ENCODE results near the gene HM13.
A peak's percentile ranks its signal among the peaks of the same experiment; 100 is the strongest.
"Not testable (repeated sequence)": the region's sequence is repeated elsewhere in the genome, so short reads cannot be mapped to it uniquely, and the experiment has no call there.

HM13 gene, protein sequence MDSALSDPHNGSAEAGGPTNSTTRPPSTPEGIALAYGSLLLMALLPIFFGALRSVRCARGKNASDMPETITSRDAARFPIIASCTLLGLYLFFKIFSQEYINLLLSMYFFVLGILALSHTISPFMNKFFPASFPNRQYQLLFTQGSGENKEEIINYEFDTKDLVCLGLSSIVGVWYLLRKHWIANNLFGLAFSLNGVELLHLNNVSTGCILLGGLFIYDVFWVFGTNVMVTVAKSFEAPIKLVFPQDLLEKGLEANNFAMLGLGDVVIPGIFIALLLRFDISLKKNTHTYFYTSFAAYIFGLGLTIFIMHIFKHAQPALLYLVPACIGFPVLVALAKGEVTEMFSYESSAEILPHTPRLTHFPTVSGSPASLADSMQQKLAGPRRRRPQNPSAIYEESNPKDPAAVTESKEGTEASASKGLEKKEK

DNA sequence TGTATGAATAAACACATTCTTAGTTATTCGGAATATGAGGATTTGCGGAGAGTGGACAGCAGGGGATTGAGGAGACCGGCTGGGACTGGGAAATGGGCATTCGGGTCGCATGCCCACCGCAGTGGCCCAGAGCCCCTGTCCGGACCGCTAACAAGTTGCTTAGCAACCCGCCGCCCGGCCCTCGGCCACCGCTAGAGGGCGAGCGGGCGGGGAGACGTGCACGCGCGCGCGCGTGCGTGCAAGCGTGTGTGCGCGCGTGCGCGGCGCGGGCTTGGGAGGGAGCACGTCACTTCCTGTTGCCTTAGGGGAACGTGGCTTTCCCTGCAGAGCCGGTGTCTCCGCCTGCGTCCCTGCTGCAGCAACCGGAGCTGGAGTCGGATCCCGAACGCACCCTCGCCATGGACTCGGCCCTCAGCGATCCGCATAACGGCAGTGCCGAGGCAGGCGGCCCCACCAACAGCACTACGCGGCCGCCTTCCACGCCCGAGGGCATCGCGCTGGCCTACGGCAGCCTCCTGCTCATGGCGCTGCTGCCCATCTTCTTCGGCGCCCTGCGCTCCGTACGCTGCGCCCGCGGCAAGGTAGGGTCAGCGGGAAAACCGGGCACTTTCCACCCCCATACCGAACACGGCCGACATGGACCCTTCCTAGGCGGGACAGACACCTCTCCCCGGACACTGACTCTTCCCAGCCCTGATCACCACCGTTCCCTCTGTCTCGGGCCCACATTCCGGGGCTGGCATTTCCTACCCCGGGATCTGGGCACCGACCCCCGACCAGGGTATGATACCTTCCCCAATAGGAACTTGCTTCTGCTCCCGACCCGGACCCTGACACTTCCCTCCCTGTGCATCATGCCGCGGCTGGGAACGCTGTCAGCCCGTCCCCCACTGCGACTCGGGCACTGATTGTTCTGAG, at the start of gene HM13:
Gene HM13 (plus strand): TSS at position 289 of the 918 bp plus-strand sequence. CDS start 110 bp downstream, at position 399.
- DNase-seq (ENCODE audit: insufficient read length, low spot score) (peak; percentile 89), FAIRE-seq (peak; percentile 75)

DNA sequence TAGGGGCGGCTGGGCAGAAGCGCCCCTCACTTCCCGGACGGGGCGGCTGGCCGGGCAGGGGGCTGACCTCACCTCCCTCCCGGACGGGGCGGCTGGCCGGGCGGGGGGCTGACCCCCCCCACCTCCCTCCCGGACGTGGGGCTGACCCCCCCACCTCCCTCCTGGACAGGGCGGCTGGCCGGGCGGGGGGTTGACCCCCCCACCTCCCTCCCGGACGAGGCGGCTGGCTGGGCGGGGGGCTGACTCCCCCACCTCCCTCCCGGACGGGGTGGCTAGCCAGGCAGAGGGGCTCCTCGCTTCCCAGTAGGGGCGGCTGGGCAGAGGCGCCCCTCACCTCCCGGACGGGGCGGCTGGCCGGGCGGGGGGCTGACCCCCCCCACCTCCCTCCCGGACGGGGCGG, 43.3 kb upstream of the HM13 start:
- not testable (repeated sequence) for FAIRE-seq; DNase-seq (ENCODE audit: insufficient read length, low spot score)

- FAIRE-seq (no peak), DNase-seq (ENCODE audit: insufficient read length, low spot score) (no peak)
Measured at GRCh38 chr20:31472395-31473330, 41.6 kb upstream of the HM13 start.

GRCh38 chr20:31473331-31474096, 40.7 kb upstream of the HM13 start:
- no peak for DNase-seq (ENCODE audit: insufficient read length, low spot score)
- no peak for FAIRE-seq

GRCh38 chr20:31474097-31474436, 40.2 kb upstream of the HM13 start:
- DNase-seq (ENCODE audit: insufficient read length, low spot score) = no peak
- peak; percentile 68 for FAIRE-seq

DNA sequence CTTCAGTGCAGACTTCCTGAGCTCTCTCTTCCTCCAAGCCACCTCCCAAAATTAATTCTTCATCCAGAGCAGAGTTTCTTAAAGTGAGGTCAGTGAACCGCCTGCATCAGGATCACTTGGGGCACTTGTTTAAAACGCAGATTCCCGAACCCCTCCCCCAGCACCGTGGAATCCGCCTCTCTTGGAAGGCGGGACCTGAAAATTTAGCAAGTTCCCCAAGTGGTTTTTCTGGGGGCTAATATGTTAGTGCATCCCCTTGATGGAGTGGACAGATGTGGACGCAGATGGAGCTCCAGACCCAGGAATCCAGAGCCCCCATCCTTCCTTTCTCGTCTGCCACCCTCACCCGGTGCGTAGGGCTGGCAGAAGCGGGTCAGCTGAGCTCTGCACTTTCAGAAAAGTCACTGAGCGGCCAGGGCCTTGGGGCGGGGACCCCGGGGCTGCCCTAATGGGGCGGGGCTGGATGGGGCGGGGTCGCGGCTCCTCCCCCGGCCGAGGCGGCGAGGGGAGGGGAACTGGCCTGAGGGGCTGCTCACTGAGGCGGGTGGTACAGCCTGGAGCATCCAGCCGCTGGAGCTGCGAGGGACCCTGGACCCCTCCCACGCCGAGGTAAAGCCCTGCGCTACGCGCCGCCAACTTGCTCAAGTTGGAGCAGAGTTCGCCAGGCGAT, 39.3 kb upstream of the HM13 start, which contains the start of the genes DEFB124 and REM1:
Gene DEFB124 (minus strand): TSS at position 370 of the 670 bp plus-strand sequence. CDS start 2,114 bp downstream, outside the sequence.
Gene REM1 (plus strand): TSS at position 531 of the 670 bp plus-strand sequence. CDS start 1,158 bp downstream, outside the sequence.
- DNase-seq (ENCODE audit: insufficient read length, low spot score) (no peak), FAIRE-seq (no peak)

DNA sequence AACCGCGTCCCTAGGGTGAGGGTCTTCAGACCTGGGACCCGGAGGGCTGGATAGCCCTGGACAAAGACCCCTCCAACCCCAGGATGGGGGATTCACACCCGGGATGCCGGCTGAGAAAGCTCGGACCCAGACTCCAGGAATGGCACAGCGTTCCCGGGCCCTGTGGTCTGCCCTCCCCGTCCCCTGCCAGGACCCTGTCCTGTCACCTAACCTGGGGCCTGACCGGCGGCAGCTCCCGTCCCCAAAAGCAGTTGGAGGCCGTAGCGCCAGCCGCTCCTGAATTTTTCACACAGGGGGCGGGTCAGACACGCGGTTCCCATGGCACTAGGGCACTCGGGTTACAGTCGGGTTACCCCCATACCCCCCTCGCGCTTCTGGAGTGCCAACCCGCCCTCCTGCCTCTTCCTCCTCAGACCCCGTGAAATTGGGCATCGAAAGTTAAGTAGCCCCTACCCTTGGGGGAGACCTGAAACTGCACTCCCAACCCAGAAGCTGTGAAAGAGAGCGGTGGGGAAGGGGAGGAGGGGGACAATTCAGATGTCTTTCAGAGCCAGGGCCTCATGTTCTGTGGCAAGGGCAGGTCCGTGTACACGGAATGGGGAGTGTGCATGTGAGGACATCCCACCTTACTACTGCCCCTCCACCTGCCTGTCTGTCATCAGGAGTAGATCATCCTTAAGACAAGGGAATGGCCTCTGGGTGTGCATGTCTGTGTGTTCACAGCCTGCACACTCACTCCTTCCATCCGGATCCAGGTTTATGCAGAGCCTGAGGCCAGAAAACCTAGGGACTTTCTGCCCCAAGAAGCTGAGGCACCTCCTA, 38.6 kb upstream of the HM13 start:
- no peak for DNase-seq (ENCODE audit: insufficient read length, low spot score)
- no peak for FAIRE-seq

DNA sequence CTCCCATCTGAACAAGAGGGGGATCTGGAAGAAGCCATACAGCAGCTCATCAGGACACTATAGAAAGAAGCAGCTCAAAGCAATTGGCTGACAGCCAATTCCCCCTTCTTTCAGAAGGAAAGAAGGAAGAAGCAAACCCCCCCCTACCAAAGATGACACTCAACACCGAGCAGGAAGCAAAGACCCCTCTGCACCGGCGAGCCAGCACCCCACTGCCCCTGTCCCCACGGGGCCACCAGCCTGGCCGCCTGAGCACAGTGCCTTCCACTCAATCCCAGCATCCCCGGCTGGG, 38.0 kb upstream of the HM13 start:
- no peak for DNase-seq (ENCODE audit: insufficient read length, low spot score)

GRCh38 chr20:31476643-31477215, 37.5 kb upstream of the HM13 start:
- DNase-seq (ENCODE audit: insufficient read length, low spot score) (no peak), FAIRE-seq (no peak)

More for the DNA sequence above, 38.0 kb upstream of the HM13 start:
- no peak for FAIRE-seq

- DNase-seq (ENCODE audit: insufficient read length, low spot score) (no peak), FAIRE-seq (no peak)
Measured at GRCh38 chr20:31484001-31484400, 30.2 kb upstream of the HM13 start.

- FAIRE-seq = no peak
- no peak for DNase-seq (ENCODE audit: insufficient read length, low spot score)
Measured at GRCh38 chr20:31485450-31486339, 28.5 kb upstream of the HM13 start.

DNA sequence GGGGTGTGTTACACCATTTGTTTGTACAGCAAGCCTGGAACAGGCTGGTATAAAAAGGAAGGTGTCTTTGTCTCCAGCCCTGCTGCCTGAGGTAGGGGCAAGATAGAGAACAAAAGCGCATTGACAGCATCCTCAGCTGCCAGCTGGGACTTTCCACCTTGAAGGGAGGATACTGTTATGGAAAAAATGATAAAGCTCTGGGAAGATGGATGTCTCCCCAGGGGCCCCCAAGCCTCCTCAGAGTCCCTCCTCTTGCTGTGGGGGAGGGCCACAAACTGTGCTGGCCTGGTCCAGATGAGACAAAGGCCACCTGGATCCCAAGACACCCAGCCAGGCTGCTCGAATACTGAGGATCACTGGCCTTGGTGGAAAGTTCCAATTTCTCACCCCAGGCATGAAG, 26.1 kb upstream of the HM13 start:
- DNase-seq (ENCODE audit: insufficient read length, low spot score) = no peak
- no peak for FAIRE-seq

DNA sequence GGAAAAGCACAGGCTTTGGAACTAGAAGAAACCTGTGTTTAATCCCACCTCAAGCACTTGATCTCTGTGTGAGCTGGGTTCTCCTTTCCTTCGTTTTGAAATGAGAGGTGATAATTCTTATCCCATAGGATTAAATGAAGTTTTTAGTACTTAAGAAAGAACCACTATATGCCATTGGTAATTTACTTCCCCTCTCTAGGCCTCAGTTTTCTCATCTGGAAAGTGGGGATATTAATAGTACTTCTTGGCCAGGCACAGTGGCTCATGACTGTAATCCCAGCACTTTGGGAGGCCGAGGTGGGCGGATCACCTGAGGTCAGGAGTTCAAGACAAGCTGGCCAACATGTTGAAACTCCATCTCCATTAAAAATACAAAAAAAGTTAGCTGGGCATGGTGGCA, 25.1 kb upstream of the HM13 start:
- FAIRE-seq = no peak

DNA sequence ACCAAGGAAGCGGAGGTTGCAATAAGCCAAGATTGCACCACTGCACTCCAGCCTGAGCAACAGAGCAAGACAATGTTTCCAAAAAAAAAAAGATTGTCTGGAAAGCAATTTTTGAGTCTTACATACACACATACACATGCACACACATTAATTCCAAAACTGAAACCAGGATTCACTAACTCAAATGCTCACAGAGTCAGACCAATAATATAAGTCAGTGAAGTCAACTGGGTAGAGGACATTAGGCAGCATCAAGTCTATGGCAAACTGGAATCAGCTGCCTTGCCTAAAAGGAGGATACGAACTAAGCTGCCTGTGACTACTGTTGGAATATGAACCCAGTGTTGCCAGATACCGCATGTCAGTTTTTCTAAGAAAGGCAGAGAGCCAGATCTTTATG, 23.5 kb upstream of the HM13 start:
- FAIRE-seq (no peak), DNase-seq (ENCODE audit: insufficient read length, low spot score) (no peak)

More for the DNA sequence above, 25.1 kb upstream of the HM13 start:
- DNase-seq (ENCODE audit: insufficient read length, low spot score) = no peak

DNA sequence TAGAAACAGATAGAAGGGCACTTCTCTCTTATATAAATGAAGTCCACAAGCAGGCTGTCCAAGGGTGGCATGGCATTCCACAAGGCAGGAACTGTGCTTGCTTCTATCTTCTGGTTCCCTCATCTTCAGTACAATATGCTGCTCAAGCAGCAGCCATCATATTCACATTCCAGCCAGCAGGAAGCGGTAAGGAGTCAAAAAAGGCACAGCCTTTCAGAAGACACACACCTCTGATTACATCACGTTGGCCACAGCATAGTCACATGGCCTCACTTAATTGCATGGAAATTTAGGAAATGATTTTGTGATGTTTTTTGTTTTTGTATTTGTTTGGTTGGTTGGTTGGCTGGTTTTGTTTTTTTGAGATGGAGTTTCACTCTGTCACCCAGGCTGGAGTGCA, 20.1 kb upstream of the HM13 start:
- DNase-seq (ENCODE audit: insufficient read length, low spot score) (no peak), FAIRE-seq (no peak)

- FAIRE-seq (no peak), DNase-seq (ENCODE audit: insufficient read length, low spot score) (no peak)
Measured at GRCh38 chr20:31496761-31497295, 17.4 kb upstream of the HM13 start.
